GDM1 (cell line): ENCODE measurements around the gene PCLO.
A peak's percentile ranks its signal among the peaks of the same experiment; 100 is the strongest.
"Not testable (repeated sequence)": the region's sequence is repeated elsewhere in the genome, so short reads cannot be mapped to it uniquely, and the experiment has no call there.

Experiments
- DNase-seq: peaks from one replicate; lab custom pipeline; 2025; lab: John Stamatoyannopoulos, UW

Gene PCLO

GRCh38 chr7:82729172-82730030 is 433.3 kb downstream of the PCLO start:
- DNase-seq, result no peak

GRCh38 chr7:82726038-82726800 is 436.5 kb downstream of the PCLO start:
- no peak for DNase-seq

GRCh38 chr7:82723411-82723810 is 439.3 kb downstream of the PCLO start:
- no peak for DNase-seq

GRCh38 chr7:82722946-82723345 is 439.7 kb downstream of the PCLO start:
- DNase-seq, result no peak

GRCh38 chr7:82715344-82715743 is 447.3 kb downstream of the PCLO start:
- DNase-seq, result no peak

- DNase-seq, result no peak
Measured at GRCh38 chr7:82714883-82715282, 447.8 kb downstream of the PCLO start.

GRCh38 chr7:82713506-82713905 is 449.2 kb downstream of the PCLO start:
- DNase-seq, result no peak

GRCh38 chr7:82706344-82706743 is 456.3 kb downstream of the PCLO start:
- not testable (repeated sequence) for DNase-seq

GRCh38 chr7:82705517-82706260 is 457.0 kb downstream of the PCLO start:
- peak; percentile 6 for DNase-seq

GRCh38 chr7:82704121-82704520 is 458.6 kb downstream of the PCLO start:
- no peak for DNase-seq
